ENCODE measurements around the gene PAIP2.
A peak's percentile ranks its signal among the peaks of the same experiment; 100 is the strongest.

Gene PAIP2

GRCh38 chr5:139296198-139296597, 45.5 kb upstream of the PAIP2 start:
- H3K4me3 Mint-ChIP-seq: peak overlapping the region; percentile 33 to 99 (median 97)

GRCh38 chr5:139296862-139297326, 44.8 kb upstream of the PAIP2 start:
- peak overlapping the region; percentile 71 to 78 (median 75) for H3K4me3 Mint-ChIP-seq
- peaks cover 63% of the 10 kb centered on the region for H3K4me1 Mint-ChIP-seq
- H3K27ac Mint-ChIP-seq: peak overlapping the region; percentile 60 to 100 (median 85)
- TF ChIP-seq CTCF (IDR thresholded peaks at IDR 0.05; ENCODE audit: unreplicated experiment in 3 of 3): no peak
- H3K36me3 Mint-ChIP-seq (ENCODE audit: low read depth): peaks cover 16% of the 10 kb centered on the region
- peaks cover 3% of the 10 kb centered on the region for H3K27me3 Mint-ChIP-seq (ENCODE audit: low read depth)
- no peaks in the 10 kb centered on the region for H3K9me3 Mint-ChIP-seq

More at GRCh38 chr5:139296198-139296597, 45.5 kb upstream of the PAIP2 start:
- Mint-ChIP-seq H3K27me3 (ENCODE audit: low read depth) (peaks cover 3% of the 10 kb centered on the region), H3K4me1 (peaks cover 56% of the 10 kb centered on the region), H3K9me3 (no peaks in the 10 kb centered on the region), H3K36me3 (ENCODE audit: low read depth) (peaks cover 10% of the 10 kb centered on the region), H3K27ac (peak overlapping the region; percentile 85 to 100 (median 99))
- no peak for TF ChIP-seq CTCF (IDR thresholded peaks at IDR 0.05; ENCODE audit: unreplicated experiment in 3 of 3)

GRCh38 chr5:139297439-139298133, 44.1 kb upstream of the PAIP2 start:
- H3K36me3 Mint-ChIP-seq (ENCODE audit: low read depth): peaks cover 18% of the 10 kb centered on the region
- peaks cover 3% of the 10 kb centered on the region for H3K27me3 Mint-ChIP-seq (ENCODE audit: low read depth)
- H3K4me3 Mint-ChIP-seq: peak overlapping the region; percentile 1 to 78 (median 10)
- TF ChIP-seq CTCF (IDR thresholded peaks at IDR 0.05; ENCODE audit: unreplicated experiment in 3 of 3): no peak
- peak overlapping the region; percentile 5 to 60 (median 22) for H3K27ac Mint-ChIP-seq
- no peaks in the 10 kb centered on the region for H3K9me3 Mint-ChIP-seq
- H3K4me1 Mint-ChIP-seq: peaks cover 66% of the 10 kb centered on the region

GRCh38 chr5:139298242-139298641, 43.4 kb upstream of the PAIP2 start:
- H3K36me3 Mint-ChIP-seq (ENCODE audit: low read depth): peaks cover 18% of the 10 kb centered on the region
- no peak for TF ChIP-seq CTCF (IDR thresholded peaks at IDR 0.05; ENCODE audit: unreplicated experiment in 3 of 3)
- peak overlapping the region; percentile 5 to 36 (median 17) for H3K27ac Mint-ChIP-seq
- no peak overlapping the region for H3K4me3 Mint-ChIP-seq
- H3K4me1 Mint-ChIP-seq: peaks cover 66% of the 10 kb centered on the region
- H3K27me3 Mint-ChIP-seq (ENCODE audit: low read depth): peaks cover 3% of the 10 kb centered on the region
- no peaks in the 10 kb centered on the region for H3K9me3 Mint-ChIP-seq

GRCh38 chr5:139299486-139299885, 42.2 kb upstream of the PAIP2 start:
- Mint-ChIP-seq H3K4me3 (no peak overlapping the region), H3K36me3 (ENCODE audit: low read depth) (peaks cover 18% of the 10 kb centered on the region), H3K27ac (peak overlapping the region in 2 of 3 experiments; percentile 17 to 23), H3K9me3 (no peaks in the 10 kb centered on the region), H3K27me3 (ENCODE audit: low read depth) (peaks cover under 1% of the 10 kb centered on the region), H3K4me1 (peaks cover 71% of the 10 kb centered on the region)
- TF ChIP-seq CTCF (IDR thresholded peaks at IDR 0.05; ENCODE audit: unreplicated experiment in 3 of 3): no peak
